C4-2B (cell line): ENCODE measurements around the gene PLD6.

Experiments
- ZFX ChIP-seq: fragments of 450-650 bp; IDR thresholded peaks from 2 replicates; pipeline ENCODE4 v1.6.1; 2017
- TF ChIP-seq, protein P1 (sequence below): fragments of 450-650 bp; conservative IDR thresholded peaks from 2 replicates; pipeline ENCODE4 v1.5.1; 2017; ENCODE audit warnings: mild to moderate bottlenecking

DNA sequence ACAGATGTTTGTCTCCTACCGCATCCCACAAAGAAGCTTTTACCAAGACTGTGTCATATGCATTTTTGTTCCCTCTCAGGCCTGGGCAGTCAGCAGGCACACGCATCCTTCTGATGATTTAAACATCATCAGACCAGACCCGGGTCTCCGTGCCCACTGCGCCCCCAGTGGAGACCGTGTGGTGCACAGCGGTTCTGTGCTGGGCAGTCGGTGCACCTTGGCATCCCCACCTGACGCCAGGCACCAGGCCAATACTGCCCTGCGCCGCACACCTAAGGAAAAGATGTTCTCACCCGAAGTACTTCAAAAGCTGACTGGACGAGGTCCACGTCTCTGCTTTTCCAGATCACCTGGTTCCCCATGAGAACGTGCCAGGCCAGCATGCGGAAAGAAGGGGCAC lies 10.6 kb upstream of the PLD6 start:
- TF ChIP-seq, protein P1, sequence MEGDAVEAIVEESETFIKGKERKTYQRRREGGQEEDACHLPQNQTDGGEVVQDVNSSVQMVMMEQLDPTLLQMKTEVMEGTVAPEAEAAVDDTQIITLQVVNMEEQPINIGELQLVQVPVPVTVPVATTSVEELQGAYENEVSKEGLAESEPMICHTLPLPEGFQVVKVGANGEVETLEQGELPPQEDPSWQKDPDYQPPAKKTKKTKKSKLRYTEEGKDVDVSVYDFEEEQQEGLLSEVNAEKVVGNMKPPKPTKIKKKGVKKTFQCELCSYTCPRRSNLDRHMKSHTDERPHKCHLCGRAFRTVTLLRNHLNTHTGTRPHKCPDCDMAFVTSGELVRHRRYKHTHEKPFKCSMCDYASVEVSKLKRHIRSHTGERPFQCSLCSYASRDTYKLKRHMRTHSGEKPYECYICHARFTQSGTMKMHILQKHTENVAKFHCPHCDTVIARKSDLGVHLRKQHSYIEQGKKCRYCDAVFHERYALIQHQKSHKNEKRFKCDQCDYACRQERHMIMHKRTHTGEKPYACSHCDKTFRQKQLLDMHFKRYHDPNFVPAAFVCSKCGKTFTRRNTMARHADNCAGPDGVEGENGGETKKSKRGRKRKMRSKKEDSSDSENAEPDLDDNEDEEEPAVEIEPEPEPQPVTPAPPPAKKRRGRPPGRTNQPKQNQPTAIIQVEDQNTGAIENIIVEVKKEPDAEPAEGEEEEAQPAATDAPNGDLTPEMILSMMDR, result no peak; the same call in 1 of the 2 replicates
- no peak for TF ChIP-seq ZFX
